OCI-LY3 (cell line): ENCODE measurements around the gene FXYD5.

Experiments used
- CTCF ChIP-seq: fragments of 200-600, 300-600 bp; sonication (generic); IDR thresholded peaks from 2 replicates; pipeline ENCODE4 v1.5.1; 2014; ENCODE audit warnings: antibody characterized with exemption, low read length, low read depth
- EZH2phosphoT487 ChIP-seq: fragments of 200-600 bp; shearing (Covaris generic); IDR thresholded peaks from 2 replicates; pipeline ENCODE4 v1.6.1; 2018; ENCODE audit warnings: antibody characterized with exemption, mixed run types, low read depth

- no peak for TF ChIP-seq CTCF
- TF ChIP-seq EZH2phosphoT487, result no peak
Measured at GRCh38 chr19:35208121-35208520, 53.6 kb downstream of the FXYD5 start.
